GM12891 (cell line): ENCODE measurements around the gene OR1J1.

Experiments used
- DNase-seq: peaks from one replicate; pipeline ENCODE4 v3.0.0; 2011; ENCODE audit warnings: low spot score; ENCODE audit not compliant: insufficient read length
- FAIRE-seq: peaks from 2 replicates; lab custom pipeline; 2011; peaks lifted over from hg19 to GRCh38; lab: Jason Lieb, UNC
- PAX5 ChIP-seq: IDR thresholded peaks from 2 replicates; pipeline ENCODE4 v1.6.1; 2011; ENCODE audit warnings: low read length, moderate library complexity, mild to moderate bottlenecking; ENCODE audit not compliant: insufficient read depth, severe bottlenecking
- POLR2A ChIP-seq: IDR thresholded peaks from 2 replicates; pipeline ENCODE4 v1.6.1; 2011; ENCODE audit warnings: low read depth, low read length, control low read depth
- POLR2AphosphoS5 ChIP-seq: IDR thresholded peaks from 2 replicates; pipeline ENCODE4 v1.6.1; 2011; ENCODE audit warnings: low read depth, low read length, control low read depth
- POU2F2 ChIP-seq: IDR thresholded peaks from 2 replicates; pipeline ENCODE4 v1.6.1; 2011; ENCODE audit warnings: low read depth, mild to moderate bottlenecking, control low read depth, low read length, moderate library complexity
- SPI1 ChIP-seq: IDR thresholded peaks from 2 replicates; pipeline ENCODE4 v1.6.1; 2011; ENCODE audit warnings: low read depth, low read length, control low read depth
- TAF1 ChIP-seq: IDR thresholded peaks from 2 replicates; pipeline ENCODE4 v1.6.1; 2011; ENCODE audit warnings: low read depth, low read length, control low read depth

The OR1J1 gene

DNA sequence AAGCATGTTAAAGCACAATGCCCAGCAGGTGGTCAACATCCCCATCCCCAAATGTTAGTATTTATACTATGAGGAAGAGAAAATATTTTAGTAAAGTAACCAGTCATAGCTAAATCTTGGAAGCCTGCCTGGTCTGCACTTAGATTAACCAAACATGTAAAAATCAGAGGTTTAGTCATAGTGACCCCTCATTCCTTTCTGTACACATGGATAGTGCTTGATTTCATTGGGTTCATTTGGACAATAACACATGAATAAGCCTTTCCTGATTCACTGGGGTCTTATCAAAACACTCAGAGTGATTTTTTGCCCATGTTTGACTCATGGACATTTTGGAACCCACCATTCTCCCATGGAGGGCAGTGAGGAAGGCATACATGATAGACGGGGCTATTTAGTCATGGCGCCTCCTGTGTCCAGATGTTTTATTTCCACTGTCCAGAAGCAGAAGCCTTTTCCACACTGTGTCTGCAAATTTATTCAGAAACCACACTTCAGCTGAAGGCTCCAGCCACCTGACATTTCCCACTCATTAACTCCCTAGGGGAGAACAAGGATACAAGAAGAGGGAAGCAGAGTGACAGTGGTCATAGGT is 32.5 kb downstream of the OR1J1 start:
- TF ChIP-seq POLR2AphosphoS5 (no peak), POLR2A (no peak), PAX5 (no peak), TAF1 (no peak), SPI1 (no peak), POU2F2 (no peak)
- DNase-seq (no peak), FAIRE-seq (no peak)

GRCh38 chr9:122444041-122444733 is 33.5 kb downstream of the OR1J1 start:
- FAIRE-seq, result no peak
- TF ChIP-seq POLR2A, result no peak
- TF ChIP-seq POLR2AphosphoS5, result no peak
- TF ChIP-seq SPI1, result no peak
- TF ChIP-seq TAF1, result no peak
- TF ChIP-seq POU2F2, result no peak
- no peak for TF ChIP-seq PAX5
- DNase-seq, result no peak

- no peak for FAIRE-seq
- no peak for TF ChIP-seq POLR2AphosphoS5
- TF ChIP-seq POU2F2, result no peak
- no peak for TF ChIP-seq TAF1
- no peak for TF ChIP-seq PAX5
- no peak for TF ChIP-seq POLR2A
- TF ChIP-seq SPI1, result no peak
- no peak for DNase-seq
Observed at GRCh38 chr9:122442568-122442967, 35.2 kb downstream of the OR1J1 start.
